Colon (tissue), 2 donors: ENCODE results near the gene IRF9.

Experiments
- FAIRE-seq: peaks from 2 replicates; lab custom pipeline; 2012; peaks lifted over from hg19 to GRCh38; lab: Jason Lieb, UNC
- donor health status: control.
- donor health status: control.

The IRF9 gene

GRCh38 chr14:24178399-24179178 is 17.5 kb downstream of the IRF9 start:
- FAIRE-seq: no peak

- FAIRE-seq: no peak
Observed at GRCh38 chr14:24179294-24179960, 18.4 kb downstream of the IRF9 start.

DNA sequence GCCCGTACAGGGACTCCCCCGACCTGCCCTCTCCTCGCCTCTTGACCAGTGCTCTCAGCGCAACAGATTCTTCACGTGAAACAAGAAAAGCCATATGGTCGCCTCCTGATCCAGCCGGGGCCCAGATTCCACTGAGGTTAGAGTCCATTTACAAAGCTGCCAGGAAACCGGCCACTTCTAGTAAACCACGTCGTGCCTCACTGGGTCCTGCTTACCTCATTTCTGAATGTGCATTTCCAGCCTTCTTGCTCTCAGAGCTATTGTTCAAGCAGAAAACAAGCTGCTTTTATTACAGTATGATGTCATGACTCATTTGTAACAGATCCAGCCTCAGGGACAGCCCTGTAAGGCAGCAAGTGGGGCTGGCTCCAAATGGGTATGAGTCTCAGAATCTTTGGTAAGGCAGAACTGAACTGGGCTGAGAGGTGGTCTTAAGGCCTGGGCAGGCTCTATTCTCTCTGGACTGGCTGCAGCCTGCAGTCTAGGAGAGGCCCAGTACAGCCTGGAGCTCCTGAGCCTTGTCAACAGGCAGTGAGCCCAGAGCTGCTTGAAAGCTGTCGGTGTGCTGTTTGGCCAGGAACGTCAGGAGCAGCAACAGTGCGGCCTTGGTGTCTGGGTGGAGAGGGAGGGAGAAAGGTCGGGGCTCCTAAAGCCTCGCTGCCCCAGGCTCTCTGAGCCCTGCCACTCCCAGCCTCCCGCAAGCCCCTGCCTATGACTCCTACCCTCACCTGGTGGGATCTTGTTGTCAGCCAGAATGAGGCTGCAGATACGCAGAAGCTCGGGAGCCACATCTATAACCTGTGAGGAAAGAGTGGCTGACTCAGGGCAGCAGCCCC is 19.1 kb downstream of the IRF9 start:
- no peak for FAIRE-seq

DNA sequence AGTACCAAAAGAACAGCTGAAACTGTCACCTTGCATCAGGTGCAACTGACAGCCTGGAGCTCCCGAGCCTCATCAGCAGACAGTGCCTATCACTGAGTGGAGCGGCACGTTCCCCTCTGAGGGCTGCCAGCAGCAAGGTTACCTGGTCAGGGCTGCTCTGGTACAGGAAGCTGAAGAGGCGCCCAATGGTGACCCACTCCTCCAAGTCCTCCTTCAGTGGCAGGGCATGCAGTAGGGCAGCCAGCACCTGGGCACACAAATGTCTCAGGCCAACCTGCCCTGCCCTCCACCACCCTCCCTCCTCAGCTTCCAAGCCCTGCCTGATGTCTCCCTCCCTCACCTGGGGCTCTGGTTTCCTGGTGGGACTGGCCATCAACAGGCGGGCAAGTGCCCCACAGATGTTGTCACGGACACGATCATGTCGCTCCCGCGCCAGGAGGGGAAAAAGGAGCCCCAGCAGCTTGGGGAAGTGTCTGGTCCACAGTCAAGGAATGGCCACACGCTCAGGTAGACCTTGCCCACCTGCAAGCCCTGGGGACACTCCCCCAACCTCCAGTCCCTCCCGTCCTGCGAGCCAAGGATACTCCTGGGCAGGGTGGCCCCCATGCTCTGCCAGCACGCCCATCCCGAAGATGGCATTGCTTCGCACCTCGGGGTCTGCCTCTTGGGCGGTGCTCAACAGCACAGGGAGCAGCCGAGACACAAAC is 20.5 kb downstream of the IRF9 start:
- no peak for FAIRE-seq

DNA sequence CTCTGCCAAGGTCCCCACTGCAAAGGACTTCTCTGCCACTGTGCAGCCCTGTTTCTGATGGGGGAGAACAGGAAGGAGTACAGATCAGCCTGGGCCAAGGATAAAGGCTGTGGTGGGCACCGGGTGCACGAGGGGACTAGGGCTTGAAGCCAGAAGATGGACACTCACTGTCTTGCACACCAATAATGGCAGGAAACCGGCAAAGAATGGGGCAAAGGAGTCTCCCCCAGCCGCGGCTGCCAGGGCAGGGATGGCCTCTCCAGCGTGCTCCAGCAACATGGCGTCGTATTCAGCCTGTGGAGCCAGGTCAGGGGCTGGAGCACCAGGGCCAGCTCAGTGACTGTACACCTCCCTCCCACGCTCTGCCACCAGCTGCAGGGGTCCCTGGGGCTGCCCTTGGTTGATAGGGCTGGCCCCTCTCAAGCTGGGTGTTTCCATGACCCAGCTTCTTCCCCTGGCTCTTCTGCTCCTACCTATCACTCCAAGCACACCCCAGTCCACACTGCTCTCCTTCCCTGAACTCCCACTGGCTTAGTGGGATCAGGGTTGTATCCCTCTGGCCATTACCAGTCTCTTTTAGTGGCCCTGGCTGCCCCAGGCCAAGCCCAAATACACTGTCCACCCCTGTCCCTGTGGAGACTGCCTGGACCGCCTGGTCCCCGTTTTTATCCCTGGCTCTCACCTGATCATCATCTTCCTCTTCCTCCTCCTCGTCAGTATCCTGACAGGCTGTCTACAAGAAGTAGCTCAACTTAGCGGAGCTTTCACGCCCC is 21.2 kb downstream of the IRF9 start:
- FAIRE-seq: no peak

- FAIRE-seq: no peak
Observed at GRCh38 chr14:24183014-24183481, 22.0 kb downstream of the IRF9 start.

- no peak for FAIRE-seq
Observed at GRCh38 chr14:24184104-24184970, 23.3 kb downstream of the IRF9 start.

GRCh38 chr14:24185026-24185425 is 24.0 kb downstream of the IRF9 start:
- FAIRE-seq: no peak

GRCh38 chr14:24185741-24186140 is 24.7 kb downstream of the IRF9 start:
- FAIRE-seq: no peak

GRCh38 chr14:24186831-24187538 is 25.9 kb downstream of the IRF9 start:
- FAIRE-seq: no peak

DNA sequence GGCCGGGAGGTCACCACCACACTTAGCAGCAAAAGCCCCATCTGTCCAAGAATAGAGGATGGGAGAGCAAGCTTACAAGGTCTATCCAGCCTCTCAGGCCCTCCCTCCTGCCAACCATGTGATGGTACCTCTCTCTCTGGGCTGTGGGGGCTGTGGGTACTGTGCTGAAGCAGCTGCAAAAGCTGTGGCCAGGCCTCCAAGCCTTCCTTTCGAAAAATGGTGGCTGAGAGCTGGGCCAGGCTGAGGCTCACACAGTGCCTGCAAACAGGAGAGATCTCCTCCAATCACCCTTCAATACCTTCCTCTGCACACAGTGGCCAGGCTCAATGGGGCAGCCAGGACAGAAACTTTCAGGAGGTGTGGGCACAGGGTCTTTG is 26.5 kb downstream of the IRF9 start:
- FAIRE-seq: no peak

DNA sequence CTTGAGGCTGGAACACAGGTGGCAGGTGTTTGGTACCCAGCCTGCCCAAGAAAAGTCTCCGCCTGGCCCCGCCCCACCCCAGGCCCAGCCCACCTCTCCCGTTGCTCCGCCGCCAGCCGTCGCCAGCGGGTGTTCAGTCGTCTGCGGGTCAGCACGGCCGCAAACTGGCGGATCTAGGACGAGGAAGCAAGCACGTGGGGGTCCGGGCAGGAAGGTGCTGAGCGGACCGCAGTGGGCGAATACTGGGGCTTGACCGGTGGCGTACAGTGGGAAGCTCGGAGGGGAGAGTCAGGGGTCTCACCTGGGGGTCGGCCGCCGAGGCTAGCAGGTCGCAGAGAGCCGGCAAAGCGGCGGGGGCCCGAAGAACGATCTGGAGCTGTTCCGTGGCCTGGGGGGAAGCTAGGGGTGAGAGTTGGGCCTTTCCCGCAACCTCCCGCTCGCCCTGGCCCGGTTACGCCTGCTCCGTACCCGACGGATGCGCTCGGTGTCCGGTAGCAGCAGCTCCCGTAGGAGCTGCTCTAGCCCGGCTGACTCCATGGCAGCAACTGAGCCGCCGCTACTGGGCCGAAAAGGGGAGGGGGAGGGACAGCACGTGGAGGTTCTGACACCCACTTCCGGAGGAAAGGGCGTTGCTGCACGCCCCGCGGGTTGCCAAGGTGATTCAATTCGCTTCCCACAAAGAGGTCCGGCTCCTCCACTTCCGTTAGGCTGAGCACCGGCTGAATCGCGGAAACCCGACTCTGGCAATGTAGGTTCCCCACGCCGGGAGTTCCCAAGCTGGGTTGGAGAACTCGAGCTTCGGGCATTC is 27.4 kb downstream of the IRF9 start, which contains the start of gene IPO4:
IPO4 (minus strand) TSS at position 566 of the 808 bp plus-strand sequence; CDS start at position 537, 29 bp downstream.
- no peak for FAIRE-seq

DNA sequence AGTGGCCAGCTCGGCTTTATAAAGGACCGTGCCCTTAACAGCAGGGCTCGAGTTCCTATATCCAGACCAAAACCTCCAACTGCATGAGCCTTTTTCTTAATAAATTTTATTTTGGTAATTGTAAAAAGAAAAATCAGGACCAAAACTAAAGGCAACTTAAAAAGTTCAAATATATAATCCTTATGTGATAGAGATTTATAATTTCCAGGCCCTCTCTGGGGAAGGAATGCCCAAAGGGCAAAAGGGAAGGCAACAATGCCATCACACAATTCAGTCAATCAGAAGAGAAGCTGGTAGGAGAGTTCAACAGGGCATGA is 28.0 kb downstream of the IRF9 start:
- no peak for FAIRE-seq

DNA sequence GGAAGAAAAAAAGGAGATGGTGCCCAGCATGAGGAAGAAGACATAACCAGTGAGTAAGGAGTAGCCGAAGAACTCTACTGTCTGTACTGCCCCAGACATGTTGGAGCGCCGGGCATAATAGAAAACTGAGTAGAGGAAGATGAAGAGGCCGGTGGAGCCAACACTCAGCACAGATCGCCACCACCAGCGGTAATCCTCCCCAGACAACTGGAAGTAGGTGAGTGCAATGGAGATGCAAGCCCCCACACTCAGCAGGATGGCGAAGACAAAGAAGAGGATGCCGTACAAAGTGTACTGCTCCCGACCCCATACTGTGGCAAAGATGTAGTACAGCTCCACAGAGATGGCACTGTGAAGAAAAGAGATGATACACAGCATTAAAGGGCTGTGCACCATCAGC is 28.4 kb downstream of the IRF9 start:
- FAIRE-seq: no peak

DNA sequence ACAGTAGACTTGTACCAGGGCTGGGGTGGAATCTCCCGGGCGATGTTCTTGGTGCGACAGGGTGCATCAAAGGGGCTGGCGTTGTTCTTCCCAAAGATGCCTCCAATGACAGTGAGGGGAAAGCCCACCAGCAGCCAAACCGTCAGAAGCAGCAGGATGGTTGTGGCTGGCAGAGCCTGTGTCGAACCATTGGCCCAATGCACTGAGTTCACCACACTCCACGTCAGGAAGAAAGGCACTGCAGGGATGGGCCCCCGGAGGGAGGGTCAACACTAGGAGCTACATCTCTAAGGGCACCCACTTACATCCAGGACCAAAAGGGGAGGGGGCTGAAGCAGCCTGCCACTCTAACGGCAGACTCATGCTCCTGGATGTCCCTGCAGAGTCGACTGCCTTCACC is 29.4 kb downstream of the IRF9 start:
- no peak for FAIRE-seq

DNA sequence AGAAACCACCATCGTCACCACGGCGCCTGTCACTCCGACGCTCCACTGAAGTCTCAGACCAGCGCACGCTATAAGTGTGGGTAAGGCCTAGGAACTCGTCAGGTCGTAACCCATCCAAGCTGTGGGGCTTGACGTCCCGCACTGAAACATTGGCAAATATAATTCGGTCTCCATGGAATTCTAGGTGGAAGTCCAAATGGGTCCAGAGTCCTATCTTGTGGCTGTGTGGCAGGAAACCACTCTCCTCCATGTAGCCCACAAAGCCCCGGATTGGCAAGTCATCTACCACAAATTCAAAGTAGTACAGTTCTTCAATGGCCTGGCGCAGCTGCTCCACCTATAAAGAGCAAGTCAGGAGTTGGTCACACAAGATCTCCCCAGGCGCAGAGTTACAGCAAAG is 31.9 kb downstream of the IRF9 start:
- FAIRE-seq: no peak

DNA sequence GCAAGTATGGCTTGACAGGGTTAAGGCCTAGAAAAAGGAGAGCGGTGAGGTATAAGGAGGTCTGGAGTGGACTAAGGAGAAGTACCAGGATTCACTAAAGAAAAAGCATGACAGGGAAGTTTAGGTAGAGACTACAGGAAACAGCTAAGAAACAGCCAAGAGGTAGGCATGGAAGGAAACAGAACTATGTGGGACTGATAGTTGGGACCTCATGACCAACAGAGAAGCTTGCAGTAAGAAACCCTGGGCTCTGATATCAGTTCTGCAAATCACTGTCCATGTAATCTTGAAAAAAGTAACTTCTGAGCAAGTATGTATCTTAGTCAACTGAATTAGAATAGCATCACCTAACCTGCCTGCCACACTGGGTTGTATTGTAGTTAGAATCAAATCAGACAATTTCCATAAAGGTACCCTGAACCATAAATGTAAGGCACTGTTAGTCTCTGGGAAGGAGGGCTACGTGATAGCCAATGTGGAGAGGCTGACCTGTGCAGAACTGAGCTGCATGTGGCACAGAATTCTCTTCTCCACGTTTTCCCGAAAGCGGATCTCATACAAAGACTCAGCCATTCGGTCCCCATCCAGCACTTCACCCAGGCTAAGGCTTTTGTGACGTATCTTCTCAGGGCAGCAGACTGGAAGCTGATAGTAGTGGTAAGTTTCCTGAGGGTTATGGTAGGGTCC is 33.3 kb downstream of the IRF9 start:
- no peak for FAIRE-seq

DNA sequence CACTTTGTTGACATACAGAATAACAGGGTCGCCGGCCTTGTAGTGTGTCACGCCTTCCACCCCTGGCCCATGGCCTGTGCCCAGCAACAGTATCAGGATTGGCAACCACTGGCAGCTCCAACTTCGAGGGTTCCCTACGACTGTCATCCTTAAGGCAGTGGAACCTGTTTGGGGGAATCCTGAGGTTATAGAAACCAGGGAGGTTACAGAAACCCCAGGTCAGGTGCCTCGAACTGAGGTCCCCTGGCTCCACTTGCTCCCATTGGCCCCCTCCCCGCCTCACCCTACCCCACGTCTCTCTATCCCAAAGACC is 33.8 kb downstream of the IRF9 start:
- no peak for FAIRE-seq
